Type B pancreatic cell (in vitro differentiated cells): ENCODE results near the gene TENM4. TPM values are rescaled to one million over a fixed set of nuclear protein-coding genes. Genes with fewer than 3 reads are reported as not detected.

ENCODE experiments used
- DNase-seq: peaks from one replicate; pipeline ENCODE4 v3.0.0; 2021; ENCODE audit warnings: mixed read lengths; ENCODE audit not compliant: unreplicated experiment; ENCODE audit errors: extremely low spot score
- H3K27ac Mint-ChIP-seq: 2 replicates; pipeline ENCODE4 v1.8.0; 2021; ENCODE audit warnings: mild to moderate bottlenecking, mixed read lengths
- H3K27me3 Mint-ChIP-seq: 2 replicates; pipeline ENCODE4 v1.8.0; 2021; ENCODE audit warnings: mixed read lengths
- H3K36me3 Mint-ChIP-seq: 2 replicates; pipeline ENCODE4 v1.8.0; 2021; ENCODE audit warnings: mixed read lengths
- H3K4me1 Mint-ChIP-seq: one replicate; pipeline ENCODE4 v1.8.0; 2021; ENCODE audit warnings: mixed read lengths; ENCODE audit not compliant: unreplicated experiment
- H3K4me3 Mint-ChIP-seq: 2 replicates; pipeline ENCODE4 v1.8.0; 2021; ENCODE audit warnings: mild to moderate bottlenecking, mixed read lengths
- H3K9me3 Mint-ChIP-seq: 2 replicates; pipeline ENCODE4 v1.8.0; 2021; ENCODE audit warnings: mixed read lengths
- CTCF ChIP-seq: fragments of 200-600 bp; sonication (generic); conservative IDR thresholded peaks from 2 replicates; pipeline ENCODE4 v1.5.0; 2021; ENCODE audit warnings: antibody characterized with exemption, mild to moderate bottlenecking
- total RNA-seq: library from RNA; stranded (reverse); gene quantifications from 2 replicates; pipeline ENCODE4 v1.2.1, GENCODE V29; 2021; ENCODE audit warnings: low replicate concordance

TENM4 gene
- total RNA-seq, 1 donor from 2014 or later, result 156 TPM

GRCh38 chr11:78946945-78947902 is 493.6 kb downstream of the TENM4 start:
- no peak for DNase-seq
- Mint-ChIP-seq H3K4me1 (peaks cover 77% of the 10 kb centered on the region), H3K27me3 (no peaks in the 10 kb centered on the region), H3K27ac (peak overlapping the region; percentile 61), H3K36me3 (peaks cover 19% of the 10 kb centered on the region), H3K4me3 (peak overlapping the region; percentile 36), H3K9me3 (peaks cover 8% of the 10 kb centered on the region)
- TF ChIP-seq CTCF, result no peak

GRCh38 chr11:78943841-78944240 is 497.0 kb downstream of the TENM4 start:
- DNase-seq, result no peak
- no peak overlapping the region for H3K27ac Mint-ChIP-seq
- H3K36me3 Mint-ChIP-seq, result peaks cover 19% of the 10 kb centered on the region
- no peaks in the 10 kb centered on the region for H3K27me3 Mint-ChIP-seq
- no peak for TF ChIP-seq CTCF
- H3K4me3 Mint-ChIP-seq, result no peak overlapping the region
- H3K9me3 Mint-ChIP-seq, result peaks cover 8% of the 10 kb centered on the region
- H3K4me1 Mint-ChIP-seq, result peaks cover 69% of the 10 kb centered on the region

- H3K9me3 Mint-ChIP-seq, result peaks cover 8% of the 10 kb centered on the region
- H3K27ac Mint-ChIP-seq, result peak overlapping the region; percentile 32
Measured at GRCh38 chr11:78943154-78943553, 497.7 kb downstream of the TENM4 start.

GRCh38 chr11:78941226-78941851 is 499.5 kb downstream of the TENM4 start:
- no peak for DNase-seq
- Mint-ChIP-seq H3K9me3 (peaks cover 3% of the 10 kb centered on the region), H3K27ac (peak overlapping the region; percentile 53), H3K27me3 (no peaks in the 10 kb centered on the region), H3K4me1 (peaks cover 56% of the 10 kb centered on the region), H3K36me3 (peaks cover 22% of the 10 kb centered on the region), H3K4me3 (no peak overlapping the region)
- TF ChIP-seq CTCF, result no peak

More at GRCh38 chr11:78943154-78943553, 497.7 kb downstream of the TENM4 start:
- Mint-ChIP-seq H3K4me3 (no peak overlapping the region), H3K27me3 (no peaks in the 10 kb centered on the region), H3K4me1 (peaks cover 65% of the 10 kb centered on the region), H3K36me3 (peaks cover 20% of the 10 kb centered on the region)
- DNase-seq, result no peak
- TF ChIP-seq CTCF, result no peak

- no peak for DNase-seq
- no peak for TF ChIP-seq CTCF
- peaks cover 25% of the 10 kb centered on the region for H3K36me3 Mint-ChIP-seq
- no peaks in the 10 kb centered on the region for H3K9me3 Mint-ChIP-seq
- peak overlapping the region; percentile 53 for H3K27ac Mint-ChIP-seq
- no peaks in the 10 kb centered on the region for H3K27me3 Mint-ChIP-seq
- H3K4me1 Mint-ChIP-seq, result peaks cover 53% of the 10 kb centered on the region
- H3K4me3 Mint-ChIP-seq, result no peak overlapping the region
Measured at GRCh38 chr11:78940500-78941225, 500.2 kb downstream of the TENM4 start.
